OCI-LY7 (cell line): ENCODE results near the gene RABEP1.

Experiments used
- EZH2phosphoT487 ChIP-seq: fragments of 200-600 bp; sonication (generic); IDR thresholded peaks from 2 replicates; pipeline ENCODE4 v1.6.1; 2018; ENCODE audit warnings: low read depth, borderline replicate concordance, mild to moderate bottlenecking, mixed run types, antibody characterized with exemption, low read length, moderate library complexity, mixed read lengths
- TF ChIP-seq, protein P1 (sequence below): fragments of 200-600 bp; sonication (generic); conservative IDR thresholded peaks from 2 replicates; pipeline ENCODE4 v1.5.1; 2014; ENCODE audit warnings: mild to moderate bottlenecking, antibody characterized with exemption, low read length, moderate library complexity, mixed read lengths

DNA sequence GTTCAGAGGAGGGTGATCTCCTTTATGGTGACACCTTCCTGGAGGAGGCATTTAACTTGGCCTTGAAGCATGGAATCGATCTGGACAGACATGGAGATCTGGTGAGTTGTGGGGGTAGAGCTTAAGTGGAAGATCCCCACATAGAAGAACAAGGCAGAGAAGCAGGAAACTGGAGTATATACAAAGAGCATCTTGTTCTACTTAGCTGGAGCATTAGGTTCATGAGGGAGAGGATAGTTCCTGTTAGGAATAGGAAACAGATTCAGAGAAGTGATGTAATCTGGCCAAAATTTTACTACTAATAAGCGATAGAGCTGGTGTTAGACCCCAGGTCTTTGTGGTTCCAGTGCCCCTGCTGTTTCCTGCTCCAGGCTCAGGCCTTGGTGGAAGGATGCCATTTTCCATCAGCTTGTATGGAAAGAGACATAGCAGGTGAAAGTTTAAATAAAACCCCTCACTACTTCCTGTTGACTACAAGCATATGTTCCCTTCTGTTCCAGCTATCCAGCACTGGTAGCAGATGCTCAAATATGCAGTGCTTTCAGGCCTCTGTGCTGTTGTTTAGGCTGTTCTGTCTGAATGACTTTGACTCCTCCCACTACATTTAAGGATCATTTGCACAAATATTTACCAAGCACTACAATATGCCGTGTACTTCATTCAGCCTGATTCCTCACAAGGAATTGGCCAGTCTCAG is 147.3 kb downstream of the RABEP1 start:
- TF ChIP-seq, protein P1, sequence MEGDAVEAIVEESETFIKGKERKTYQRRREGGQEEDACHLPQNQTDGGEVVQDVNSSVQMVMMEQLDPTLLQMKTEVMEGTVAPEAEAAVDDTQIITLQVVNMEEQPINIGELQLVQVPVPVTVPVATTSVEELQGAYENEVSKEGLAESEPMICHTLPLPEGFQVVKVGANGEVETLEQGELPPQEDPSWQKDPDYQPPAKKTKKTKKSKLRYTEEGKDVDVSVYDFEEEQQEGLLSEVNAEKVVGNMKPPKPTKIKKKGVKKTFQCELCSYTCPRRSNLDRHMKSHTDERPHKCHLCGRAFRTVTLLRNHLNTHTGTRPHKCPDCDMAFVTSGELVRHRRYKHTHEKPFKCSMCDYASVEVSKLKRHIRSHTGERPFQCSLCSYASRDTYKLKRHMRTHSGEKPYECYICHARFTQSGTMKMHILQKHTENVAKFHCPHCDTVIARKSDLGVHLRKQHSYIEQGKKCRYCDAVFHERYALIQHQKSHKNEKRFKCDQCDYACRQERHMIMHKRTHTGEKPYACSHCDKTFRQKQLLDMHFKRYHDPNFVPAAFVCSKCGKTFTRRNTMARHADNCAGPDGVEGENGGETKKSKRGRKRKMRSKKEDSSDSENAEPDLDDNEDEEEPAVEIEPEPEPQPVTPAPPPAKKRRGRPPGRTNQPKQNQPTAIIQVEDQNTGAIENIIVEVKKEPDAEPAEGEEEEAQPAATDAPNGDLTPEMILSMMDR, result no peak
- TF ChIP-seq EZH2phosphoT487, result no peak
